Mesendoderm (in vitro differentiated cells): ENCODE results near the gene SEC62.

Experiments used
- DNase-seq: peaks from one replicate; pipeline ENCODE4 v3.0.0; 2013
- H2AK5ac ChIP-seq: 2 replicates; pipeline ENCODE4 v1.6.1; 2013; ENCODE audit warnings: low read length, inconsistent platforms
- H2BK120ac ChIP-seq: 2 replicates; pipeline ENCODE4 v1.6.1; 2013; ENCODE audit warnings: low read depth, mild to moderate bottlenecking, low read length, moderate library complexity, mixed read lengths
- H2BK15ac ChIP-seq: replicated peaks from 2 replicates; pipeline ENCODE4 v1.6.1; 2013; ENCODE audit warnings: low read depth, mild to moderate bottlenecking, moderate library complexity
- H2BK5ac ChIP-seq: 2 replicates; pipeline ENCODE4 v1.6.1; 2013; ENCODE audit warnings: low read length, inconsistent platforms
- H3K18ac ChIP-seq: 2 replicates; pipeline ENCODE4 v1.6.1; 2013; ENCODE audit warnings: mild to moderate bottlenecking, low read length, mixed read lengths
- H3K23ac ChIP-seq: one replicate; pipeline ENCODE4 v1.6.1; 2013; ENCODE audit warnings: low read length
- H3K27ac ChIP-seq: 2 replicates; pipeline ENCODE4 v1.5.1; 2013; ENCODE audit warnings: low read depth, mild to moderate bottlenecking, inconsistent platforms, low read length, moderate library complexity
- H3K27me3 ChIP-seq: 2 replicates; pipeline ENCODE4 v1.6.1; 2013; ENCODE audit warnings: low read length, control low read depth, mild to moderate bottlenecking, inconsistent platforms; ENCODE audit not compliant: insufficient read depth, poor library complexity
- H3K36me3 ChIP-seq: 2 replicates; pipeline ENCODE4 v1.6.1; 2013; ENCODE audit warnings: low read length, inconsistent platforms; ENCODE audit not compliant: control insufficient read depth, insufficient read depth
- H3K4ac ChIP-seq: one replicate; pipeline ENCODE4 v1.6.1; 2013; ENCODE audit warnings: low read depth, mild to moderate bottlenecking, low read length, moderate library complexity
- H3K4me1 ChIP-seq: 2 replicates; pipeline ENCODE4 v1.6.1; 2013; ENCODE audit warnings: low read depth, low read length, inconsistent platforms; ENCODE audit not compliant: control insufficient read depth
- H3K4me2 ChIP-seq: 2 replicates; pipeline ENCODE4 v1.6.1; 2013; ENCODE audit warnings: low read length
- H3K4me3 ChIP-seq: 2 replicates; pipeline ENCODE4 v1.5.1; 2013; ENCODE audit warnings: mild to moderate bottlenecking, low read length
- H3K56ac ChIP-seq: one replicate; pipeline ENCODE4 v1.6.1; 2013; ENCODE audit warnings: low read length
- H3K79me1 ChIP-seq: 2 replicates; pipeline ENCODE4 v1.6.1; 2013; ENCODE audit warnings: low read length, inconsistent platforms
- H3K79me2 ChIP-seq: 2 replicates; pipeline ENCODE4 v1.6.1; 2013; ENCODE audit warnings: mild to moderate bottlenecking, low read length; ENCODE audit not compliant: control insufficient read depth, insufficient read depth
- H3K9ac ChIP-seq: 2 replicates; pipeline ENCODE4 v1.6.1; 2013; ENCODE audit warnings: low read length, inconsistent platforms
- H4K5ac ChIP-seq: one replicate; pipeline ENCODE4 v1.6.1; 2013; ENCODE audit warnings: low read length
- H4K8ac ChIP-seq: one replicate; pipeline ENCODE4 v1.6.1; 2013; ENCODE audit warnings: low read depth, mild to moderate bottlenecking, control low read depth, low read length, moderate library complexity
- WGBS: extraction: QIAGEN DNeasy Blood & Tissue Kit; methylation state at CpG from one replicate; pipeline ENCODE4 v1.1.7; 2013; ENCODE audit warnings: low lambda C conversion rate, missing lambda C conversion rate; ENCODE audit not compliant: insufficient coverage; ENCODE audit errors: extremely low coverage; 5-methylcytosine and 5-hydroxymethylcytosine counted together

The SEC62 gene

DNA sequence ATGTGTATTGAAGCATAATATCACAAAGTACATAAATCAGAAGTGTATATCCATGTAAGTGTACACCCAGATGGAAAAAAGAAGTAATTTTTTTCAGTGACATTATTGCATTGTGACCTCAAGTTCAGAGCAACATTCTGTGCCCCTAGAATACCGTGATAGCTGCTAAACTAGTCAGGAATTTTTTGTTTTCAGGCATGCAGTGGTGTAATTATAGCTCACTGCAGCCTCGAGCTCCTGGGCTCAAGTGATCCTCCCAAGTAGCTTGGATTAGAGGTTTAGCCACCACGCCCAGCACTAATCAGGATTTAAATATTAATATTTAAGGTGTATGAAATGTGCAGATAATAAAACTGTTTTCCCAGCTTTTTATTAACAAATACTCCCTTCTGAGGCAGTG is 25.5 kb downstream of the SEC62 start:
- no peak overlapping the region for H3K9ac ChIP-seq
- H3K27me3 ChIP-seq = no peaks in the 10 kb centered on the region
- no peaks in the 10 kb centered on the region for H3K79me1 ChIP-seq
- no peak overlapping the region for H3K4me2 ChIP-seq
- H3K4me3 ChIP-seq = no peak overlapping the region
- no peak overlapping the region for H2BK120ac ChIP-seq
- WGBS = no CpG with 5 or more reads among the region's 3 CpGs
- H3K18ac ChIP-seq = no peak overlapping the region
- no peak overlapping the region for H3K56ac ChIP-seq
- no peak overlapping the region for H4K8ac ChIP-seq
- no peak overlapping the region for H3K23ac ChIP-seq
- H2BK5ac ChIP-seq = no peak overlapping the region
- no peaks in the 10 kb centered on the region for H3K4me1 ChIP-seq
- H2AK5ac ChIP-seq = no peak overlapping the region
- no peaks in the 10 kb centered on the region for H3K36me3 ChIP-seq
- no peak overlapping the region for H2BK15ac ChIP-seq
- no peaks in the 10 kb centered on the region for H3K79me2 ChIP-seq
- no peak for DNase-seq
- no peak overlapping the region for H3K4ac ChIP-seq
- no peak overlapping the region for H3K27ac ChIP-seq
- no peak overlapping the region for H4K5ac ChIP-seq

DNA sequence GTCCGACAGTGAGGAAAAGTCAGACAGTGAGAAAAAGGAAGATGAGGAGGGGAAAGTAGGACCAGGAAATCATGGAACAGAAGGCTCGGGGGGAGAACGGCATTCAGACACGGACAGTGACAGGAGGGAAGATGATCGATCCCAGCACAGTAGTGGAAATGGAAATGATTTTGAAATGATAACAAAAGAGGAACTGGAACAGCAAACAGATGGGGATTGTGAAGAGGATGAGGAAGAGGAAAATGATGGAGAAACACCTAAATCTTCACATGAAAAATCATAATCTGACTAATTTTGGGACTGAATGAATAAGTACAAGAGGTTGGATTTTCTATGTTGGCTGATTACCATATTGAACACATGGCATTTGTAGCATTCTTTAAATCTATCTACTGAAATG is 26.2 kb downstream of the SEC62 start:
- Histone ChIP-seq H3K79me2 (no peaks in the 10 kb centered on the region), H3K4ac (no peak overlapping the region), H2AK5ac (no peak overlapping the region), H2BK15ac (no peak overlapping the region), H3K9ac (no peak overlapping the region), H3K56ac (no peak overlapping the region), H3K18ac (no peak overlapping the region), H3K4me2 (no peak overlapping the region), H4K8ac (no peak overlapping the region), H3K4me3 (no peak overlapping the region), H3K4me1 (no peaks in the 10 kb centered on the region), H4K5ac (no peak overlapping the region), H3K23ac (no peak overlapping the region), H3K79me1 (no peaks in the 10 kb centered on the region), H3K27ac (no peak overlapping the region), H2BK5ac (no peak overlapping the region), H2BK120ac (no peak overlapping the region), H3K36me3 (no peaks in the 10 kb centered on the region), H3K27me3 (no peaks in the 10 kb centered on the region)
- DNase-seq = no peak
- WGBS = no CpG with 5 or more reads among the region's 5 CpGs

DNA sequence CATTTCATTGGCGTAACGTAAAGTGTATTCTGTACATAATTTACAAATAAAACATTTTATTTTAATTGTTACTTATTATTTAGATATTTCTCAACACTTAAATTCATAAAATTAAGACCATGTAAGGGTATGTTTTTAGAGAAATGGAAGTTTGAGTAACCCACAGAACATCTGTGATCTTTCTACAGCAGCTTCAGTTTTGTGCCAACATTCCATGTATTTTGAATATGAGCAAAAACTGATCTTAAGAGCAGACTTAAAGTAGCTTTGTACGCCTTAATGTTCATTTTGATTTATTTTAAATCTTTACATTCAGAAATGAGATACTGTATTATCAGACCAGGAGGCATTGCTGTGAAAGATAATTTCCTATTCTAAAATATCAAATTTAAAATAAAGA is 27.2 kb downstream of the SEC62 start:
- H3K18ac ChIP-seq = no peak overlapping the region
- no peaks in the 10 kb centered on the region for H3K36me3 ChIP-seq

DNA sequence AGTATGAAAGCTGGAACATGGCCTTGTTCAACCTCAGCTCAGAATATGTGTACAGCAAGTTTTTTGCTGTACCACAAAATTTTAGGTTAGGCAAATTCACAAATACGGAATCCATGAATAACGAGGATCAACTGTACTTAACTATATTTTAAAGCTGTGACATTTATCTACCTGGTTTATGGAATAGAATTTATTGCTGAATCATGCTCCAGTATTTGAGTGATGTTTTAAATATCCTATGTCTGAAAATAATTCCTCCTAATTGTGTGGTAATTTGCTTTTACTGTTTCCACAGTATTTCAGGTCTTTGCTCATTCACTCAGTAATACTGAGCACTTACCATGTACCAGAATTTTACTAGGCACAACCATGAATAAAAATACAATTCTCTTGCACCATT is 29.5 kb downstream of the SEC62 start:
- DNase-seq = no peak
- Histone ChIP-seq H3K4me2 (no peak overlapping the region), H3K4me1 (no peaks in the 10 kb centered on the region), H2BK5ac (no peak overlapping the region), H3K27me3 (no peaks in the 10 kb centered on the region), H3K4me3 (no peak overlapping the region), H2BK120ac (no peak overlapping the region), H3K56ac (no peak overlapping the region), H2BK15ac (no peak overlapping the region), H3K36me3 (no peaks in the 10 kb centered on the region), H3K18ac (no peak overlapping the region), H3K4ac (no peak overlapping the region), H3K23ac (no peak overlapping the region), H4K8ac (no peak overlapping the region), H3K9ac (no peak overlapping the region), H4K5ac (no peak overlapping the region), H3K79me1 (no peaks in the 10 kb centered on the region), H3K79me2 (no peaks in the 10 kb centered on the region), H3K27ac (no peak overlapping the region), H2AK5ac (no peak overlapping the region)
- no CpG with 5 or more reads among the region's 2 CpGs for WGBS

More for the DNA sequence above, 27.2 kb downstream of the SEC62 start:
- Histone ChIP-seq H3K23ac (no peak overlapping the region), H3K9ac (no peak overlapping the region), H3K4me3 (no peak overlapping the region), H3K56ac (no peak overlapping the region), H3K4ac (no peak overlapping the region), H3K4me2 (no peak overlapping the region), H3K4me1 (no peaks in the 10 kb centered on the region), H3K27ac (no peak overlapping the region), H4K5ac (no peak overlapping the region), H3K79me2 (no peaks in the 10 kb centered on the region), H2AK5ac (no peak overlapping the region), H2BK120ac (no peak overlapping the region), H4K8ac (no peak overlapping the region), H3K27me3 (no peaks in the 10 kb centered on the region), H3K79me1 (no peaks in the 10 kb centered on the region), H2BK15ac (no peak overlapping the region), H2BK5ac (no peak overlapping the region)
- DNase-seq = no peak
- WGBS = no CpG with 5 or more reads among the region's 3 CpGs

DNA sequence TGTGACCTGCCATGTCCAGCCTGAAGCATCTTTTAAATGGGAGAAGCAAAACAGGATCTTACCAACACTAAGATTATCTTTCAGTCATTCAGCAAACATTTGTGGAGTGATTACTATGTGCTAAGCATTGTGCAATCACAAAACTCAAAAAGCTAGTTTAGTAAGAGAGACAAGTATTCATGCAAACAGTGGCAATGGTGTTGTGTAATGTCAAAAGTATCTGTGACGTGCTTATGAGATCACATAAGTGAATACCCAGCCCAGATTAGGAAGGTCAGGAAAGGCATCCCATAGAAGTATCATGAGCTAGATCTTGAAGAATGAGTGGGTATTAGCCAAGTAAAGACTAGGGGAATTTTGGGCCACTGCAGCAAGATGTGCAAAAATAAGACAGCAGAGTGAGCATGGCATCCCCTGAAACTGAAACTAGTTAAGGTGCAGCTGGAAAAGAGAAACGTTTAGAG is 32.1 kb downstream of the SEC62 start:
- no peaks in the 10 kb centered on the region for H3K27me3 ChIP-seq
- H2BK120ac ChIP-seq = no peak overlapping the region
- no peak for DNase-seq

DNA sequence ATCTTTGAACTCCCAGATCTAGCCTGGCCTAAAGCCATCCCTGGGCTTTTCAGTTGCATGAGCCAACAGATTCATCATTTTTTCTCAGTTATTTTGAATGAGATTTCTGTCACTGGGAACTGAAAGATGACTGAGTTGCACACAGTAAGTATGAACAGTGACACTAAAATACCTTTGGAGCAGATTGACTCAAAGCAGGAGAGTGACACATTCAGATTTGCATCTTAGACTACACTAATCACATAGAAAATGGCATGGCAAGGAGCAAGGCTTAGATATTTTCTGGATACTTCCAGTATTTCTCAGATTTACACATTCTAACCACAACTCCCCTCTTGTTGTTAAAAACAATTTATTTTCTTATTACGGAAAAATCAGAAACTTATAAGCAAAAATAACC is 32.8 kb downstream of the SEC62 start:
- DNase-seq = no peak
- H3K27me3 ChIP-seq = no peaks in the 10 kb centered on the region
- H3K23ac ChIP-seq = no peak overlapping the region
- no peak overlapping the region for H2AK5ac ChIP-seq
- no peak overlapping the region for H3K4me3 ChIP-seq
- no peak overlapping the region for H3K56ac ChIP-seq
- no peaks in the 10 kb centered on the region for H3K79me1 ChIP-seq
- H3K4me1 ChIP-seq = no peaks in the 10 kb centered on the region
- 100% methylated on average over 1 of the region's 1 CpG for WGBS
- H3K27ac ChIP-seq = no peak overlapping the region
- no peak overlapping the region for H3K18ac ChIP-seq
- no peak overlapping the region for H3K4ac ChIP-seq
- no peaks in the 10 kb centered on the region for H3K79me2 ChIP-seq
- no peak overlapping the region for H3K4me2 ChIP-seq
- H3K36me3 ChIP-seq = no peaks in the 10 kb centered on the region
- no peak overlapping the region for H3K9ac ChIP-seq
- H2BK5ac ChIP-seq = no peak overlapping the region
- H4K8ac ChIP-seq = no peak overlapping the region
- H2BK120ac ChIP-seq = no peak overlapping the region
- H4K5ac ChIP-seq = no peak overlapping the region
- H2BK15ac ChIP-seq = no peak overlapping the region

More for the DNA sequence above, 32.1 kb downstream of the SEC62 start:
- Histone ChIP-seq H3K36me3 (no peaks in the 10 kb centered on the region), H4K8ac (no peak overlapping the region), H3K27ac (no peak overlapping the region), H3K18ac (no peak overlapping the region), H2BK5ac (no peak overlapping the region), H3K4me2 (no peak overlapping the region), H4K5ac (no peak overlapping the region), H3K79me2 (no peaks in the 10 kb centered on the region), H3K4ac (no peak overlapping the region), H2BK15ac (no peak overlapping the region), H2AK5ac (no peak overlapping the region), H3K79me1 (no peaks in the 10 kb centered on the region), H3K23ac (no peak overlapping the region), H3K56ac (no peak overlapping the region), H3K9ac (no peak overlapping the region), H3K4me1 (no peaks in the 10 kb centered on the region), H3K4me3 (no peak overlapping the region)
- WGBS = no CpG with 5 or more reads among the region's 2 CpGs
